K562 (cell line): ENCODE measurements around the gene CDCP1. TPM values are rescaled to one million over a fixed set of nuclear protein-coding genes. Genes with fewer than 3 reads are reported as not detected.

Experiments
- ATF7 ChIP-seq: fragments of 450-650 bp; IDR thresholded peaks from 2 replicates; pipeline ENCODE4 v1.7.1; 2014; ENCODE audit warnings: mild to moderate bottlenecking, moderate library complexity
- CEBPB ChIP-seq: fragments of 450-650 bp; IDR thresholded peaks from 2 replicates; pipeline ENCODE4 v1.6.1; 2016; ENCODE audit warnings: missing genetic modification characterization, missing compliant biosample characterization
- EP300 ChIP-seq: IDR thresholded peaks from 2 replicates; pipeline ENCODE4 v1.6.1; 2012; ENCODE audit warnings: low read length, improper control_type of control experiment
- GATA2 ChIP-seq: sonication (generic); formaldehyde crosslinking; IDR thresholded peaks from 2 replicates; pipeline ENCODE4 v1.4.0; 2020; ENCODE audit warnings: mild to moderate bottlenecking, missing genetic modification reagents
- JUND ChIP-seq, 2 experiments: IDR thresholded peaks; 2 replicates in 1 of 2; 3 replicates in 1 of 2; pipeline ENCODE4 v1.6.1; 2011; ENCODE audit warnings: borderline replicate concordance in 2 of 2, low read depth in 2 of 2, low read length in 2 of 2, improper control_type of control experiment in 1 of 2, missing biosample characterization in 1 of 2, missing genetic modification characterization in 1 of 2, missing genetic modification reagents in 1 of 2
- KLF6 ChIP-seq: fragments of 250-450 bp; sonication (Bioruptor Pico); IDR thresholded peaks from 2 replicates; pipeline ENCODE4 v1.4.0; 2020; ENCODE audit warnings: mild to moderate bottlenecking, moderate library complexity, borderline replicate concordance
- NFATC3 ChIP-seq: fragments of 450-650 bp; IDR thresholded peaks from 2 replicates; pipeline ENCODE4 v1.6.1; 2017; ENCODE audit warnings: mild to moderate bottlenecking
- PHF20 ChIP-seq: fragments of 450-650 bp; IDR thresholded peaks from 2 replicates; pipeline ENCODE4 v1.6.1; 2018; ENCODE audit not compliant: partially characterized antibody
- RB1 ChIP-seq: fragments of 450-650 bp; IDR thresholded peaks from 2 replicates; pipeline ENCODE4 v1.6.1; 2017; ENCODE audit warnings: low read depth, mild to moderate bottlenecking
- RBFOX2 ChIP-seq: fragments of 200-400 bp; formaldehyde crosslinking; IDR thresholded peaks from 2 replicates; pipeline ENCODE4 v1.6.1; 2017; ENCODE audit warnings: low read depth, mild to moderate bottlenecking, low read length, moderate library complexity
- TCF7L2 ChIP-seq: fragments of 150-350 bp; IDR thresholded peaks from 2 replicates; pipeline ENCODE4 v1.6.1; 2016; ENCODE audit warnings: low read depth, mild to moderate bottlenecking, low read length, moderate library complexity
- ZKSCAN3 ChIP-seq: fragments of 250-450 bp; sonication (Bioruptor Pico); IDR thresholded peaks from 2 replicates; pipeline ENCODE4 v1.4.0; 2020
- ZNF232 ChIP-seq: sonication (generic); formaldehyde crosslinking; IDR thresholded peaks from 2 replicates; pipeline ENCODE4 v1.8.0; 2022; ENCODE audit warnings: mild to moderate bottlenecking, missing genetic modification reagents
- ZNF431 ChIP-seq: sonication (generic); formaldehyde crosslinking; IDR thresholded peaks from 2 replicates; pipeline ENCODE4 v1.8.0; 2022; ENCODE audit warnings: mild to moderate bottlenecking, missing genetic modification reagents
- ZNF77 ChIP-seq: fragments of 250-450 bp; sonication (Bioruptor Pico); IDR thresholded peaks from 2 replicates; pipeline ENCODE4 v1.5.0; 2020
- ZNF830 ChIP-seq: fragments of 250-450 bp; sonication (Bioruptor Pico); IDR thresholded peaks from 2 replicates; pipeline ENCODE4 v1.5.0; 2021; ENCODE audit warnings: mild to moderate bottlenecking
- ZSCAN32 ChIP-seq: fragments of 450-650 bp; formaldehyde crosslinking; IDR thresholded peaks from 2 replicates; pipeline ENCODE4 v1.4.0; 2020; ENCODE audit warnings: mild to moderate bottlenecking, moderate library complexity
- polyA plus RNA-seq, 8 experiments: library from polyadenylated mRNA; depleted of rRNA in 4 of 8; stranded (reverse) in 5 of 8; unstranded in 3 of 8; fragments of >200 nt; fragmentation: Nextera tagmentation in 2 of 8; fragmentation: Illumina TruSeq in 1 of 8; extraction: Ambion mirVana in 2 of 8; extraction: Trizol in 1 of 8; gene quantifications; 2 replicates each; pipeline versions ENCODE4 v1.2.1 to v1.2.3, GENCODE V29; 2011 to 2014; ENCODE audit warnings: inconsistent platforms in 1 of 8, missing spikeins in 1 of 8
- total RNA-seq, 7 experiments: library from RNA; depleted of rRNA in 6 of 7; stranded (reverse); fragments of >200 nt in 6 of 7; fragmentation: Illumina TruSeq in 2 of 7; extraction: Trizol in 2 of 7; gene quantifications; 2 replicates each; pipeline versions ENCODE4 v1.2.1 to v1.2.3, GENCODE V29; 2011 to 2021; ENCODE audit warnings: low replicate concordance in 1 of 7
- TF ChIP-seq, protein P1 (sequence below): fragments of 450-650 bp; formaldehyde crosslinking; IDR thresholded peaks from 2 replicates; pipeline ENCODE4 v1.4.0; 2022; ENCODE audit warnings: missing genetic modification characterization
- TF ChIP-seq, protein P2 (sequence below), 2 experiments: IDR thresholded peaks; 2 replicates each; pipeline ENCODE4 v1.6.1; 2011; ENCODE audit warnings: borderline replicate concordance in 1 of 2, control low read depth in 1 of 2, low read depth in 1 of 2, low read length in 1 of 2, mild to moderate bottlenecking in 1 of 2, mixed read lengths in 1 of 2, moderate library complexity in 1 of 2; ENCODE audit not compliant: insufficient read depth in 1 of 2, insufficient read length in 1 of 2, poor library complexity in 1 of 2, severe bottlenecking in 1 of 2; ENCODE audit errors: extremely low read depth in 1 of 2
- TF ChIP-seq, protein P3 (sequence below): fragments of 450-650 bp; IDR thresholded peaks from 2 replicates; pipeline ENCODE4 v1.6.1; 2016; ENCODE audit warnings: low read depth

The CDCP1 gene
- total and polyA plus RNA-seq, 9 of the 15 experiments (the other 6 are each of a cell fraction or from before 2014, with no cell fraction given) = 3.9 to 16.4 (median 5.2) TPM

DNA sequence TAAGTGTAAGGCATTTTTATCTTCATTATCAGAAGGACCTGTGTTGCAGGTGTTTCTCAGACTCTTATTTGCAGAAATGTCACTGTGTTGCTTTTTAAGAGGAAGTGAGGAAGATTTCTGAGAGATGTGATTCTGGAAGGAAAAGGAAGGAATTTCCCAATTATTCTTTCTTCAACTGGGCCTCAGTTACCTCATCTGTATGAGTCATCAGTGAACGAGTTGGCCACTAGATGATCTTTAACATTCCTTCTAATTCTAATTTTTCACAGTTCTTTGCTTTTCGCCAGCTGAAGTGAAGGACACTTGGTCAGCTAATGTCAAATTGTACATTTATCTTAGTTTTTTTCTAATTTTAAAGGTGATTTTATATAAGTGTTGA is 91.2 kb downstream of the CDCP1 start (continued):
- TF ChIP-seq TCF7L2 (no peak), KLF6 (CRISPR knock-in tag) (no peak), RB1 (no peak), CEBPB (tag) (0 out of 2 replicates have a peak, but pooled peaks have one; percentile 5), GATA2 (CRISPR knock-in tag) (no peak), JUND (IDR thresholded peaks at IDR 0.05; ENCODE audit: borderline replicate concordance, low read depth, low read length) (peak; percentile 92), JUND (tag; IDR thresholded peaks at IDR 0.05; ENCODE audit: borderline replicate concordance, low read depth, low read length) (peak; percentile 89), NFATC3 (0 out of 2 replicates have a peak, but pooled peaks have one; percentile 7), ATF7 (peak; percentile 78), ZNF77 (no peak), RBFOX2 (no peak), ZKSCAN3 (CRISPR knock-in tag) (no peak), PHF20 (no peak), EP300 (peak; percentile 67), ZNF431 (CRISPR knock-in tag) (no peak), ZNF232 (CRISPR knock-in tag) (no peak), ZSCAN32 (CRISPR knock-in tag) (no peak), ZNF830 (CRISPR knock-in tag) (no peak)
- TF ChIP-seq, protein P1, sequence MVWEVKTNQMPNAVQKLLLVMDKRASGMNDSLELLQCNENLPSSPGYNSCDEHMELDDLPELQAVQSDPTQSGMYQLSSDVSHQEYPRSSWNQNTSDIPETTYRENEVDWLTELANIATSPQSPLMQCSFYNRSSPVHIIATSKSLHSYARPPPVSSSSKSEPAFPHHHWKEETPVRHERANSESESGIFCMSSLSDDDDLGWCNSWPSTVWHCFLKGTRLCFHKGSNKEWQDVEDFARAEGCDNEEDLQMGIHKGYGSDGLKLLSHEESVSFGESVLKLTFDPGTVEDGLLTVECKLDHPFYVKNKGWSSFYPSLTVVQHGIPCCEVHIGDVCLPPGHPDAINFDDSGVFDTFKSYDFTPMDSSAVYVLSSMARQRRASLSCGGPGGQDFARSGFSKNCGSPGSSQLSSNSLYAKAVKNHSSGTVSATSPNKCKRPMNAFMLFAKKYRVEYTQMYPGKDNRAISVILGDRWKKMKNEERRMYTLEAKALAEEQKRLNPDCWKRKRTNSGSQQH (CRISPR knock-in tag) = no peak
- TF ChIP-seq, protein P2, sequence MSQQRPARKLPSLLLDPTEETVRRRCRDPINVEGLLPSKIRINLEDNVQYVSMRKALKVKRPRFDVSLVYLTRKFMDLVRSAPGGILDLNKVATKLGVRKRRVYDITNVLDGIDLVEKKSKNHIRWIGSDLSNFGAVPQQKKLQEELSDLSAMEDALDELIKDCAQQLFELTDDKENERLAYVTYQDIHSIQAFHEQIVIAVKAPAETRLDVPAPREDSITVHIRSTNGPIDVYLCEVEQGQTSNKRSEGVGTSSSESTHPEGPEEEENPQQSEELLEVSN (IDR thresholded peaks at IDR 0.05; ENCODE audit: borderline replicate concordance in 1 of 2, extremely low read depth in 1 of 2, insufficient read depth in 1 of 2, insufficient read length in 1 of 2, low read depth in 1 of 2, low read length in 1 of 2, poor library complexity in 1 of 2, severe bottlenecking in 1 of 2) = no peak
- TF ChIP-seq, protein P3, sequence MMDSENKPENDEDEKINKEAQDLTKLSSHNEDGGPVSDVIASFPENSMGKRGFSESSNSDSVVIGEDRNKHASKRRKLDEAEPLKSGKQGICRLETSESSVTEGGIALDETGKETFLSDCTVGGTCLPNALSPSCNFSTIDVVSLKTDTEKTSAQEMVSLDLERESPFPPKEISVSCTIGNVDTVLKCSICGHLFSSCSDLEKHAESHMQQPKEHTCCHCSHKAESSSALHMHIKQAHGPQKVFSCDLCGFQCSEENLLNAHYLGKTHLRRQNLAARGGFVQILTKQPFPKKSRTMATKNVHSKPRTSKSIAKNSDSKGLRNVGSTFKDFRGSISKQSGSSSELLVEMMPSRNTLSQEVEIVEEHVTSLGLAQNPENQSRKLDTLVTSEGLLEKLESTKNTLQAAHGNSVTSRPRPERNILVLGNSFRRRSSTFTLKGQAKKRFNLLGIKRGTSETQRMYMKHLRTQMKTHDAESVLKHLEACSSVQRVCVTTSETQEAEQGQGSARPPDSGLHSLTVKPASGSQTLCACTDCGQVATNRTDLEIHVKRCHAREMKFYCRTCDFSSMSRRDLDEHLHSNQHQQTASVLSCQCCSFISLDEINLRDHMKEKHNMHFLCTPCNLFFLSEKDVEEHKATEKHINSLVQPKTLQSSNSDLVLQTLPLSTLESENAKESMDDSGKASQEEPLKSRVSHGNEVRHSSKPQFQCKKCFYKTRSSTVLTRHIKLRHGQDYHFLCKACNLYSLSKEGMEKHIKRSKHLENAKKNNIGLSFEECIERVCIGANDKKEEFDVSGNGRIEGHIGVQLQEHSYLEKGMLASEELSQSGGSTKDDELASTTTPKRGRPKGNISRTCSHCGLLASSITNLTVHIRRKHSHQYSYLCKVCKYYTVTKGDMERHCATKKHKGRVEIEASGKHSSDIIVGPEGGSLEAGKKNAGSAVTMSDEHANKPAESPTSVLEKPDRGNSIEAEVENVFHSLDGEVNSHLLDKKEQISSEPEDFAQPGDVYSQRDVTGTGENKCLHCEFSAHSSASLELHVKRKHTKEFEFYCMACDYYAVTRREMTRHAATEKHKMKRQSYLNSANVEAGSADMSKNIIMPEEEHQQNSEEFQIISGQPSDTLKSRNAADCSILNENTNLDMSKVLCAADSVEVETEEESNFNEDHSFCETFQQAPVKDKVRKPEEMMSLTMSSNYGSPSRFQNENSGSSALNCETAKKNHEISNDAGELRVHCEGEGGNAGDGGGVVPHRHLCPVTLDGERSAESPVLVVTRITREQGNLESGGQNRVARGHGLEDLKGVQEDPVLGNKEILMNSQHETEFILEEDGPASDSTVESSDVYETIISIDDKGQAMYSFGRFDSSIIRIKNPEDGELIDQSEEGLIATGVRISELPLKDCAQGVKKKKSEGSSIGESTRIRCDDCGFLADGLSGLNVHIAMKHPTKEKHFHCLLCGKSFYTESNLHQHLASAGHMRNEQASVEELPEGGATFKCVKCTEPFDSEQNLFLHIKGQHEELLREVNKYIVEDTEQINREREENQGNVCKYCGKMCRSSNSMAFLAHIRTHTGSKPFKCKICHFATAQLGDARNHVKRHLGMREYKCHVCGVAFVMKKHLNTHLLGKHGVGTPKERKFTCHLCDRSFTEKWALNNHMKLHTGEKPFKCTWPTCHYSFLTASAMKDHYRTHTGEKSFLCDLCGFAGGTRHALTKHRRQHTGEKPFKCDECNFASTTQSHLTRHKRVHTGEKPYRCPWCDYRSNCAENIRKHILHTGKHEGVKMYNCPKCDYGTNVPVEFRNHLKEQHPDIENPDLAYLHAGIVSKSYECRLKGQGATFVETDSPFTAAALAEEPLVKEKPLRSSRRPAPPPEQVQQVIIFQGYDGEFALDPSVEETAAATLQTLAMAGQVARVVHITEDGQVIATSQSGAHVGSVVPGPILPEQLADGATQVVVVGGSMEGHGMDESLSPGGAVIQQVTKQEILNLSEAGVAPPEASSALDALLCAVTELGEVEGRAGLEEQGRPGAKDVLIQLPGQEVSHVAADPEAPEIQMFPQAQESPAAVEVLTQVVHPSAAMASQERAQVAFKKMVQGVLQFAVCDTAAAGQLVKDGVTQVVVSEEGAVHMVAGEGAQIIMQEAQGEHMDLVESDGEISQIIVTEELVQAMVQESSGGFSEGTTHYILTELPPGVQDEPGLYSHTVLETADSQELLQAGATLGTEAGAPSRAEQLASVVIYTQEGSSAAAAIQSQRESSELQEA = no peak
